ENCODE data around the gene MUC5AC.
"Not testable (repeated sequence)": the region's sequence is repeated elsewhere in the genome, so short reads cannot be mapped to it uniquely, and the experiment has no call there.

Gene MUC5AC

DNA sequence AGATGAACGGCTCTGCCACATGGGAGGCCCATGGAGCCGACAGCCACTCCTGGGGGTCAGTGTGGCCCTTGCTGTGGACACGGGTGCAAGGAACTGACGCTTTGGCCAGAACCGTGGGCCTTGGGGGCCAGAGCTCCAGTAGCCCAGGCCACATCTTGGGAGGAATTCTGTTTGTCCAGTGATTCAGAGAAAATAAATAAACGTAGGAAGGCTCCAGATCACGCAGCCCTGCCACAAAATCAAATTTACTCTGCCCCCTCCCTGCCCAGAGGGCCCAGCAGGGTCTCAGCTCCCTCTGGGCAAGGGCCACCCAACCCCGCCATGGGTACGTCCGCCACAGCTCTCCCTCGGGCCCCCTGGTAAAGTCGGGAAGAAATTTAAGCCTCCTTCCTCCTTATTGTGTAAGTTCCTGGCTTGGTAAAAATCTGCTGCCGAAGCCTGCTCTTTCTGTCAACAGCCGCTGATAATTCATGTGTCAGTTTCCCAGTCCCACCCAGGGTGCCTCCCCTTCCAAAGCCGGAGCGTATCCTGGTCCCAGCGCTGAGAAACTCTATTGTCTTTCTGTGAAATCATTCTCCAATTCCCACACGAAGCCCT lies 6.9 kb upstream of the MUC5AC start:
- no peak for DNase-seq

DNA sequence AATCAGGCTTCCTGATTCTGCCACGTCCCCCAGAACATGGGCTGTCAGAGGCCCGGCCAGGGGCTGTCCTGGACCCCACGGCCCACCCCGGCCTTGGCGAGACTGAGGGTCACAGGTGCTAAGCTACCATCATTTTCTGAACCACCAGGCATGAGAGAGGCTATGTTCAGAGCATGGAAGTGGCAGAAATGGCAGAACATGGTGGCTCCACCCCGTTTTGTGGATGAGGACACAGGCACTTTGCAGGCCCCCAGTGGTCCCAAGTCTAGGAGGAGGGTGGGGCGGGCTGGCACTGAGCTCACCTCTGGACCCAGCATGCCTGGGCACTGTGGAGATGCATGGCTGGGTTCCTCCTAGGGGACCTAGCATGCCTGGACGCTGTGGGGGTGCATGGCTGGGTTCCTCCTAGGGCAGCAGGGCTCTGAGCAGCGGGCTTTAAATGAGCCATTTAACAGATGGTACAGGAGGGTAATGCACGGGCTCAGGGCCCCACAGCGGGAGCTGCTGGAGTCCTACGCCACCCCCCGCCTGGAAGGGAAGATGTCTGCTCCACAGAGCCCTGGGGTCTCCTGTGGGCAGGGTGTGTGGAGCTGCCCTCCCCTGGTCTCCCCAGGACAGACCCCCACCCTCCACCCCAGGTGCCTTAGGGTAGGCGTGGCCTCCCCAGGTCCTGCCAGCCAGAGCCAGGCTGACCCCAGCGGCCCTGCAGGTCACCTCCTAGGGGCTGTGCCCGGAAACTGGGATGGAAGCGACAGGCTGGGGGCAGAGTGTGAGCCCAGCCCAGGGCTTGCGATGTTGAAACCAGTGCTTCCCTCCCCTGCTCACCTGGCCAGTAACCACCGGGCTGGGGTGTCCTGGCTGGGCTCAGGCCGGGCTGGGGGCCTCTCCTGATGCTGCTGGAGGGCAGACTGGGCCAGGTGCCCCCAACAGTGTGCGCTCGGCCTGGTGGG lies 6.1 kb upstream of the MUC5AC start:
- no peak for DNase-seq

- DNase-seq = no peak
Observed at GRCh38 chr11:1152316-1153104, 5.2 kb upstream of the MUC5AC start.

DNA sequence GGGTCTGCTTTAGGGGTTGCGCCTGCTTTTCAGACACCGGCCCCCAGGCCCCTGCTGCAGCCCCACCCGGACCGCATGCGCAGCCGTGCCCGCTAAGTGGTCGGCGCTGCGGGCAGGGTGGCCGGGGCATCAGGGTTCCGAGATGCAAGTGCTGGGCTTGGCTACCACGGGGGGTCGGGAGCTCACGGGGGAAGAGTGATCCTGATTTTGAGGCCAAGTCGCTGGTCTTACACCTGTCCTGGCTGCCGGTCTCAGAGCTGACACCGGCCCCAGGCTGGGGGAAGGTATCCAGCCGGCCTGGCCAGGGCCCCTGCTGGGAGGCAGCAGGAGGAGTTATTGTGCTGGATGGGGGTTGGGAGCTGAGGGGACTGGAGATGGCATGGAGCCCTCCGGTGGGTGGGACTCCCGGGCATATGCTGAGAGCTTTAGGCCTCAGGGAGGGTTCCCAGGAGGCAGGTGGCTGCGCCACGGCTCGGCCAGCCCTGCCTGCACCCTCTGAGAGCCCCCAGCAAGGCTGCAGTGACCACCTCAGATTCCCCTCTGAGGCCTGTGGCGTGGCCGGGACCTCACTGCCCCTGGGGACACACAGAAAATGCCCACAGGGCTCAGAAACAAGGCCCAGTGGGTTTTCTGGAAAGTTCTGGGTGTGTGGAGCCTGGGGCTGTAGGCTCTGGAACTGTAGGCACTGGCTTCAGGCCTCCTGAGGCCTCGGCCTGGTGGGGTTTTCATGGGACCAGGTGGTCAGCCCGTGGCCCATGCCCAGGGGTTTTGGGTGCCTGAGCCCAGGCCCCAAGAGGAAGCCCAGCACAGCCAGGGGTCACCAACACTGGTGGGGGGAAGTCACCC lies 4.4 kb upstream of the MUC5AC start:
- DNase-seq = no peak

DNA sequence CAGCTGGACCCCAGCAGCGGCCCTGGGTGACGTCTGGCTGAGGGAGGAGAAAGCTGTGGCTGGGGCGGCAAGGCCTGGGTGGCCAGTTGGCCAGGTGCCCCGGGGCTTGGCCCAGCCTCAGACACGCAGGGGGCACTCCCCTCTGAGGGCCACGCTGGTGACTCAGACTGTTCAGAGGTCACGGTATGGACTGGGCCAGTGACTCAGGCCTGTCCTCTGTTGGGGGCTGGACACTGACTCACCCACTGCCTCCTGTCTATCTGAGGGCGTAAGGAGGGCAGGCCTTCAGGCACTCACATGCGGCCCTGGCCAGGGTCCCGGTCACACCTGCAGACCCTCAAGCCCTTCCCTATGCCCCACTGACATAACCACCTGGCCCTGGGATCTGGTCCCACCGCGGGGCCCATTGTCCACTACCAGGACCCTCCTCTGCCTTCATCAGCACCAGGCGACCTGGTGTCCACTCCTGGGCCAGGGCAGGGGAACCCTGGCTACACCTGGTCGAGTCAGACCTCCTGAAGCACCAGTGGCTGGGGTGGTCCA lies 3.7 kb upstream of the MUC5AC start:
- DNase-seq = no peak

DNA sequence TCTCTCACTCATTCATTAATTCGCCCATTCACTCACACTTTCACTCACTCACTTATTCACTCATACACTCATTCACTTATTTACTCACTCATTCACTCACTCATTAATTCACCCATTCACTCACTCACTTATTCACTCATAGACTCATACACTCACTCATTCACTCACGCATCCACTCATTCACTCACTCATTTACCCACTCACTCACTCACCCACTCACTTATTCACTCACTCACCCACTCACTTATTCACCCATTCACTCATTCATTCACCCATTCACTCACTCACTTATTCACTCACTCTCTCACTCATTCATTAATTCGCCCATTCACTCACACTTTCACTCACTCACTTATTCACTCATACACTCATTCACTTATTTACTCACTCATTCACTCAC lies 3.1 kb upstream of the MUC5AC start:
- DNase-seq = not testable (repeated sequence)

GRCh38 chr11:1155274-1155693 lies 2.5 kb upstream of the MUC5AC start:
- no peak for DNase-seq

- DNase-seq = no peak
Observed at GRCh38 chr11:1156506-1157340, 1.0 kb upstream of the MUC5AC start.

- no peak for DNase-seq
Observed at GRCh38 chr11:1157341-1157644, 460 bp upstream of the MUC5AC start.

DNA sequence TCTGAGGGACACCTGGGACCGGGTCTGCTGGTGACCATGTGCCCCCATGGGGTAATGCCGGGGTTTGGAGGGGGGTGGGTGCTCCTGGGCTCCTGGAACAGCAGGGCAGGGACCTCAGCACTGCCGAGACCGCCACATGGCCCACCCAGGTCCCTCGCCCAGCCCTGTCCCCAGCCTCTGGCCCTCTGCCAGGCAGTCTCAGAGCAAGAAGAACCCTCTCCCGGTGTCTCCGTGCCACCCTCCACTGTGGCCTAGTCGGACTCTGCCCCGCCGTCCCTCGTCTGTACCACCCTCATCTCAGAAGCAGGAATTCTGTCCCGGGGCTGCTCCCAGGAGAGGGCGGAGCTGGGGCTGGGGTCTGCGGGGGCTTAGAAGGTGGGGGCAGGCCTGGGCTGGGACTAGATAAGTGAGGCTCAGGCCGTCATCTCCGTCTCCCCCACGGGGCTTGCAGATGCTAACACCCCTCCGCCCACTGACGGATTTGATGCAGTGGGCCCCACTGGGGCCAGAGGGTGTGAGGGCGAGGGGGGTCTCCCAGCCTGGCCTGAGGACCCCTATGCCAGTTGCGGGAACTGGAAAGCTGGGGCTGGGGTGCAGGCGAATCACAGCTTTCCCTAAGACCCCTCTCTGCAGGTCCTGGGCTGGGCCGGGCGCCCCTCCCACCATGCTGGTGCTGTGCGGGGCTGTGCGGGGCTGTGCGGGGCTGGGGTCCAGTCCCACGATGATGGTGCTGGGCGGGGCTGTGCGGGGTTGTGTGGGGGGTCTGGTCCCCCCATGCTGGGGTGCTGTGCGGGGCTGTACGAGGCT lies 1.1 kb downstream of the MUC5AC start:
- no peak for DNase-seq

DNA sequence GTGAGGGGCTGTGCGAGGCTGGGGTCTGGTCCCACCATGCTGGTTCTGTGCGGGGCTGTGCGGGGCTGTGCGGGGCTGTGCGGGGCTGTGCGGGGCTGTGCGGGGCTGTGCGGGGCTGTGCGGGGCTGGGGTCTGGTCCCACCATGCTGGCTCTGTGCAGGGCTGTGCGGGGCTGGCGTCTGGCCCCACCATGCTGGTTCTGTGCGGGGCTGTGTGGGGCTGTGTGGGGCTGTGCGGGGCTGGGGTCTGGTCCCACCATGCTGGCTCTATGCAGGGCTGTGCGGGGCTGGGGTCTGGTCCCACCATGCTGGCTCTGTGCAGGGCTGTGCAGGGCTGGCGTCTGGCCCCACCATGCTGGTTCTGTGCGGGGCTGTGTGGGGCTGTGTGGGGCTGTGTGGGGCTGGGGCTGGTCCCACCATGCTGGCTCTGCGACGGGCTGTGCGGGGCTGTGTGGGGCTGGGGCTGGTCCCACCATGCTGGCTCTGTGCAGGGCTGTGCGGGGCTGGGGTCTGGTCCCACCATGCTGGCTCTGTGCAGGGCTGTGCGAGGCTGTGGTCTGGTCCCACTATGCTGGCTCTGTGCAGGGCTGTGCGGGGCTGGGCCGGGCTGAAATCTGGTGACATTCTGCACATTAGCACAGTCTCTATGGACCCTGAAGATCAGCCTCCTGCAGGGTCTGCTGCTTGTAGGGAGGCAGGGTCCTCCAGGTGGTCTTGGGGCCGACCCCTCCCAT lies 1.9 kb downstream of the MUC5AC start:
- not testable (repeated sequence) for DNase-seq

DNA sequence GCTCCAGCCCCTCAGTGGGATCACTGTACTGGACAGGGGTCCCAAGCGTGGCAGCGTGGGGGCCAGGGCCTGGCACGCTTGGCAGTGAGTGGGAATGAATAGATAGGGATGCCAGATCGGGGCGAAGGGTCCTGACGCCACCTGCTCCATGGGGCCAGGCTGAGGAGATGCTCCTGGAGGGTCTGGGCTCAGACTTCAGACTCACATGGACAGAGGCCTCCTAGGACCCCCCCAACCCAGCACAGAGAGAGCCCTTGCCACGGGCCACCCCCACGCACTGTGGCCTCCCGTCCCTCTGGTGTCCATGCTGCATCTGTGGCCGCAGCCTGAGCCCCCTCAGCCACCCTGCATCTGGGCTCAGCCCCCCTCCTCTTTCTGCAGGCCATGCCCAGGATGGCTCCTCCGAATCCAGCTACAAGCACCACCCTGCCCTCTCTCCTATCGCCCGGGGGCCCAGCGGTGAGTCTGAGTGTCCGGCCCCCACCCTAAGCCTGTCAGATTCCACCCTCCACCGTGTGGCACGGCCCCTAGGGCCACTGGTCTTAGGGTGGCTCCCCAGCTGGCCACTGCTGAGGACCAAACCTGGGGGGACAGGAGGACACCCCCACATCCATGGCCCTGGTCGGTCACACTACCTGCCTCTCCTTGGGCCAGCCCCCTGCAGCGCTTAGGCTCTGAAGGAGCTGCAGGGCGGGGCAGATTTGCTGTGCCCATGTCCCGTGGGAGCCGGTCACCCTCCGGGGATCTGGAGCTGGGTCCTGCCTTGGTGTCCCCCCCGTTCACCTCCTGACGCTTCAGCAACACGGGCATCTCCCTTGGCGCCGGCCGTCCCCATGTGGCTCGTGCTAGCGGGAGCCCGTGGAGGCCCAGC lies 2.7 kb downstream of the MUC5AC start:
- no peak for DNase-seq

- no peak for DNase-seq
Observed at GRCh38 chr11:1161410-1162137, 3.8 kb downstream of the MUC5AC start.

DNA sequence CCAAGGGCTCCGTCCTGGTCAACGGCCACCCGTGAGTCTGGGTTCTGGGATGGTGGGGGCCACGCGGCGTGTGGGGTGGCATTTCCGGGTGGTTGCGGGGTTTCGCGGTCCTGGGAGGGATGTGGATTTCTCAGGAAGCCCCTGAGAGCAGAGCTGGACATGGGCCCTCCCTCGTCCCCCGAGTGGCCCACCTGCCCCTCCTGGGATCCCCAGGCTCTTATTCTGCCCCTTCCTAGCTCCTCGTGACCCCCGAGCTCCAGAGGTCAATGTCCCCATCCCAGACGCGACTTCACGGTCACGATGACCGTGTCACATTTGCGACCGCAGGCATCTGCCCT lies 4.4 kb downstream of the MUC5AC start:
- DNase-seq = no peak

DNA sequence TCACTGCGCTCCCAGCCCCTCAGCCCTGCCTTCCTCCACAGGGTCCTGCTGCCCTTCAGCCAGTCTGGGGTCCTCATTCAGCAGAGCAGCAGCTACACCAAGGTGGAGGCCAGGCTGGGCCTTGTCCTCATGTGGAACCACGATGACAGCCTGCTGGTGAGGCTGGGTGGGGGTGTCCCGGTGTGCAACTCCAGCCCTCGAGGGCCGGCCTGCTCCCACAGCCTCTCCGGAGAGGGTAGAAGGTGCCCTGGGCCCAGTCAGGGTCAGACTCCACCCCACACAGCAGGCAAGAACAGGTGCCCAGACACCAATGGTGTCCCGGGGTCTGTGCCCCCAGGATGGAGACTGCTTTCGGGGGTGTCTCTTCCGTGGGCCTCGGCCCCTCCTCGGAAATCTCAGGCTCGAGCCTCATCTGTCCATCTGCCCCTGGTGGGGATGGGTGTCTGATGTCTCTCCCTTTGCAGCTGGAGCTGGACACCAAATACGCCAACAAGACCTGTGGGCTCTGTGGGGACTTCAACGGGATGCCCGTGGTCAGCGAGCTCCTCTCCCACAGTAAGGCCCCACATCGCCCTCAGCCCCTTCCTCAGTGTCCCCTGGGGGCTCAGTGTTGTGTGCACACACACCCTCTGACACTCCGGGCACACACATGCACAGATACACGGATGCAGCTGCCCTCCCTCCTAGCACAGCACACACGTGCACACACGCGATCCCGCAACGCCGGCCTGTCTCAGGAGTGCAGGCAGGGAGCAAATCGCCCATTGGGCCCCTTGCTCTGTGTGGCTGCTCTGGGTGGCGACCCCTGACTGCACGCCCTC lies 4.9 kb downstream of the MUC5AC start:
- no peak for DNase-seq

DNA sequence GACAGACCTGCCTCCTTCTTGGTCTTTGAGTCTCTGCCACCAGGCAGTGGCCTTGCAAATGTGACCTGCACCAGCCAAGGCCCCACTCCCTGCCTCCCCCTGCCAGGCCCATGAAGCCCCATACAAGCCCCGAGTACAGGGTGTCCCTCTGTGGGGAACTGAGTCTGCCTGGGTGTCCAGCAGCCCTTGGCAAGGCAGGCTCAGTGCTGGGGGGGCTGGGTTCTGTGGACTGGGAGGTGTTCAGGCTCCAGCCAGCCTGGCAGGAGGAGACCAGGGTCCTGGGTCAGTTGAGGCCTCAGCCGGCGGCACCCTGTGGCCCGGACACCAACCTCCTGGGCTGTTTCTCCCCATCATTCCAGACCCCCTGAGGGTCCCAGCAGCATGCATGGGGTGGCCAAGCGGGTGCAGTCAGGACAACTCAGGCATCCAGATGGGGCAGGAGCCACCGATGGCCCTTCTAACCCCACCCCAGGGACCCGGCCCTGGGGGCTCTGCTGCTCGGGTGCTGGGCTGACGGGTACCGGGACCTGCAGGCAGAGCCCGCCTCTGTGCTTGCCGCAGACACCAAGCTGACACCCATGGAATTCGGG lies 5.7 kb downstream of the MUC5AC start:
- no peak for DNase-seq

Data from NCI-H2029 treated with DMSO at 0.1 percent for 48 hours (cell line).